CD14-positive monocyte (primary cell): ENCODE measurements around the gene SEC14L1. TPM values are rescaled to one million over a fixed set of nuclear protein-coding genes. Genes with fewer than 3 reads are reported as not detected.
A peak's percentile ranks its signal among the peaks of the same experiment; 100 is the strongest.
"Not testable (repeated sequence)": the region's sequence is repeated elsewhere in the genome, so short reads cannot be mapped to it uniquely, and the experiment has no call there.

ENCODE experiments used
- DNase-seq, 3 donors: peaks; one replicate each; pipeline ENCODE4 v3.0.0-alpha.2; 2011 to 2022
- H2AFZ ChIP-seq: 2 replicates; pipeline ENCODE4 v1.6.0; 2012; ENCODE audit warnings: mild to moderate bottlenecking, low read depth, low read length, inconsistent platforms; ENCODE audit not compliant: insufficient read depth, poor library complexity, severe bottlenecking
- H3K27ac ChIP-seq, 2 donors: 1 replicate in 1 of 2; 2 replicates in 1 of 2; pipeline ENCODE4 v1.5.1; 2012 to 2013; ENCODE audit warnings: low read length in 2 of 2, control low read depth in 1 of 2, inconsistent platforms in 1 of 2, low read depth in 1 of 2, mild to moderate bottlenecking in 1 of 2
- H3K27me3 ChIP-seq, 2 donors: one replicate each; pipeline versions ENCODE4 v1.6.0 to v1.6.1; 2011 to 2013; ENCODE audit warnings: low read length in 2 of 2; ENCODE audit not compliant: control insufficient read depth in 2 of 2, insufficient read depth in 2 of 2
- H3K36me3 ChIP-seq, 2 donors: replicated peaks in 1 of 2; 1 replicate in 1 of 2; 2 replicates in 1 of 2; pipeline versions ENCODE4 v1.5.1 to v1.6.1; 2012 to 2013; ENCODE audit warnings: low read length in 2 of 2, control low read depth in 1 of 2, inconsistent platforms in 1 of 2, mild to moderate bottlenecking in 1 of 2; ENCODE audit not compliant: insufficient read depth in 2 of 2, control insufficient read depth in 1 of 2
- H3K4me1 ChIP-seq, 2 donors: 1 replicate in 1 of 2; 2 replicates in 1 of 2; pipeline versions ENCODE4 v1.5.1 to v1.6.1; 2012 to 2013; ENCODE audit warnings: low read length in 2 of 2, control low read depth in 1 of 2, inconsistent platforms in 1 of 2, mild to moderate bottlenecking in 1 of 2, moderate library complexity in 1 of 2; ENCODE audit not compliant: insufficient read depth in 2 of 2, control insufficient read depth in 1 of 2
- H3K4me2 ChIP-seq: replicated peaks from 2 replicates; pipeline ENCODE3; 2012; ENCODE audit warnings: low read length, moderate library complexity, mild to moderate bottlenecking; ENCODE audit not compliant: poor library complexity, severe bottlenecking; ENCODE audit errors: extremely low read depth
- H3K4me3 ChIP-seq, 3 experiments: fragments of 200-600 bp in 1 of 3; sonication (generic) in 1 of 3; replicated peaks in 1 of 3; 1 replicate in 2 of 3; 2 replicates in 1 of 3; pipeline ENCODE4 v1.5.1; 2011 to 2013; ENCODE audit warnings: low read length in 3 of 3, mild to moderate bottlenecking in 3 of 3, control low read depth in 2 of 3, low read depth in 2 of 3, inconsistent platforms in 1 of 3, moderate library complexity in 1 of 3
- H3K79me2 ChIP-seq: 2 replicates; pipeline ENCODE4 v1.6.0; 2012; ENCODE audit warnings: mild to moderate bottlenecking, control low read depth, inconsistent platforms, low read length, moderate library complexity; ENCODE audit not compliant: insufficient read depth
- H3K9ac ChIP-seq: 2 replicates; pipeline ENCODE4 v1.6.0; 2017; ENCODE audit warnings: low read length, mild to moderate bottlenecking; ENCODE audit not compliant: insufficient read depth, poor library complexity, severe bottlenecking
- H3K9me3 ChIP-seq, 2 donors: replicated peaks in 1 of 2; 1 replicate in 1 of 2; 2 replicates in 1 of 2; pipeline versions ENCODE4 v1.5.1 to v1.6.1; 2012 to 2013; ENCODE audit warnings: low read length in 2 of 2, control low read depth in 1 of 2; ENCODE audit not compliant: control insufficient read depth in 1 of 2, insufficient read depth in 1 of 2
- H4K20me1 ChIP-seq: 2 replicates; pipeline ENCODE4 v1.6.0; 2012; ENCODE audit warnings: mild to moderate bottlenecking, low read length, control low read depth, moderate library complexity; ENCODE audit not compliant: insufficient read depth
- H3K27ac Mint-ChIP-seq, 7 donors: one replicate each; pipeline ENCODE4 v1.8.0; 2020; ENCODE audit warnings: mild to moderate bottlenecking in 7 of 7, mixed read lengths in 7 of 7, moderate library complexity in 6 of 7, inconsistent platforms in 2 of 7
- H3K27me3 Mint-ChIP-seq, 3 donors: one replicate each; pipeline ENCODE4 v1.8.0; 2021 to 2022; ENCODE audit warnings: low read depth in 3 of 3, mild to moderate bottlenecking in 3 of 3, mixed read lengths in 3 of 3, moderate library complexity in 3 of 3, inconsistent platforms in 1 of 3
- H3K36me3 Mint-ChIP-seq, 2 donors: one replicate each; pipeline ENCODE4 v1.8.0; 2020; ENCODE audit warnings: mixed read lengths in 2 of 2, inconsistent platforms in 1 of 2, mild to moderate bottlenecking in 1 of 2
- H3K4me1 Mint-ChIP-seq: one replicate; pipeline ENCODE4 v1.8.0; 2020; ENCODE audit warnings: mild to moderate bottlenecking, mixed read lengths
- H3K4me3 Mint-ChIP-seq, 2 donors: one replicate each; pipeline ENCODE4 v1.8.0; 2020; ENCODE audit warnings: mild to moderate bottlenecking in 2 of 2, mixed read lengths in 2 of 2, moderate library complexity in 1 of 2
- H3K9me3 Mint-ChIP-seq, 7 donors: one replicate each; pipeline ENCODE4 v1.8.0; 2020 to 2022; ENCODE audit warnings: mixed read lengths in 7 of 7, mild to moderate bottlenecking in 6 of 7, moderate library complexity in 6 of 7, inconsistent platforms in 2 of 7
- CTCF ChIP-seq: fragments of 200-600 bp; IDR thresholded peaks from one replicate; pipeline ENCODE4 v1.8.0; 2022; ENCODE audit warnings: antibody characterized with exemption, mild to moderate bottlenecking
- WGBS: methylation state at CpG from one replicate; pipeline ENCODE4 v1.1.5; 2013; ENCODE audit warnings: missing lambda C conversion rate; ENCODE audit not compliant: insufficient coverage; 5-methylcytosine and 5-hydroxymethylcytosine counted together
- intact Hi-C, 2 donors: fragments of 100-400 bp; cut with micrococcal nuclease; formaldehyde crosslinking; loops; one replicate each; pipeline versions ENCODE4 v1.15.0 to v1.15.1; 2023
- polyA plus RNA-seq, 3 donors: library from polyadenylated mRNA; depleted of rRNA in 1 of 3; unstranded in 2 of 3; stranded (reverse) in 1 of 3; fragments of 300-500 nt in 2 of 3; fragments of >200 nt in 1 of 3; fragmentation: Illumina TruSeq in 2 of 3; gene quantifications; 1 replicate in 2 of 3; 2 replicates in 1 of 3; pipeline ENCODE4 v1.2.3, GENCODE V29; 2012 to 2021

Gene SEC14L1
- polyA plus RNA-seq, 3 donors, result 34.1 to 76.4 (median 43.2) TPM

- intact Hi-C loops, result no loop called here
Measured at GRCh38 chr17:77253611-77254051, 112.9 kb downstream of the SEC14L1 start.

GRCh38 chr17:77254951-77255825, 114.4 kb downstream of the SEC14L1 start:
- 73% methylated on average over 20 of the region's 25 CpGs for WGBS
- Histone ChIP-seq H3K79me2 (no peaks in the 10 kb centered on the region), H3K27ac (no peak overlapping the region), H3K36me3 (no peaks in the 10 kb centered on the region), H3K9ac (no peak overlapping the region), H3K4me1 (no peaks in the 10 kb centered on the region), H3K9me3 (no peaks in the 10 kb centered on the region), H4K20me1 (no peaks in the 10 kb centered on the region), H3K4me2 (no peak overlapping the region), H3K27me3 (no peaks in the 10 kb centered on the region), H3K4me3 (no peak overlapping the region), H2AFZ (no peak overlapping the region)
- H3K27ac Mint-ChIP-seq, result peak overlapping the region in 1 of 7 donors; percentile 57
- H3K4me1 Mint-ChIP-seq, result peaks cover 3% of the 10 kb centered on the region
- H3K4me3 Mint-ChIP-seq, result no peak overlapping the region
- no peak for DNase-seq
- TF ChIP-seq CTCF, result no peak
- intact Hi-C loops, result no loop called here
- peaks cover 0 to 2% (median 0%) of the 10 kb centered on the region in 7 donors for H3K9me3 Mint-ChIP-seq
- H3K27me3 Mint-ChIP-seq, result peaks cover 6 to 11% (median 7%) of the 10 kb centered on the region in 3 donors
- no peaks in the 10 kb centered on the region for H3K36me3 Mint-ChIP-seq

More at GRCh38 chr17:77253611-77254051, 112.9 kb downstream of the SEC14L1 start:
- Histone ChIP-seq H3K9me3 (no peaks in the 10 kb centered on the region), H2AFZ (no peak overlapping the region), H3K4me3 (no peak overlapping the region), H3K36me3 (no peaks in the 10 kb centered on the region), H4K20me1 (no peaks in the 10 kb centered on the region), H3K4me1 (no peaks in the 10 kb centered on the region), H3K27ac (no peak overlapping the region), H3K27me3 (no peaks in the 10 kb centered on the region), H3K9ac (no peak overlapping the region), H3K79me2 (no peaks in the 10 kb centered on the region), H3K4me2 (no peak overlapping the region)
- Mint-ChIP-seq H3K9me3 (peaks cover 0 to 1% (median 0%) of the 10 kb centered on the region in 7 donors), H3K36me3 (no peaks in the 10 kb centered on the region), H3K4me1 (peaks cover 3% of the 10 kb centered on the region), H3K4me3 (no peak overlapping the region), H3K27ac (no peak overlapping the region), H3K27me3 (peaks cover 9 to 18% (median 13%) of the 10 kb centered on the region in 3 donors)
- DNase-seq, result no peak
- no peak for TF ChIP-seq CTCF
- WGBS, result 63% methylated on average over 7 of the region's 11 CpGs

DNA sequence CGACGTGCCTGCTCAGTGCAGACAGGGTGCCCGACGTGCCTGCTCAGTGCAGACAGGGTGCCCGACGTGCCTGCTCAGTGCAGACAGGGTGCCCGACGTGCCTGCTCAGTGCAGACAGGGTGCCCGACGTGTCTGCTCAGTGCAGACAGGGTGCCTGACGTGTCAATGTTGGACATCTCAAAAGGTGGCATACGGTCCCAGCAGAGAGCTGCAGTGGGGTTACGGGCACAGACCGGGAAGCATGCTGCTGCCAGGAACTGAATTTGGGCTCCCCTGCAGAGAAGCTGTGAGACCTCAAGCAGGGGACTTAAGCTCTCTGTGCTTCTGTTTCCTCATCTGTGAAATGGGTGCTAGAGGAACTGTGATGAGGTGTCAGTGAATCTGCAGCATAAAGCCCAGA, 115.2 kb downstream of the SEC14L1 start:
- H3K4me3 ChIP-seq, H3K27me3 ChIP-seq, H3K36me3 Mint-ChIP-seq, H3K9ac ChIP-seq, H3K36me3 ChIP-seq, H2AFZ ChIP-seq, H3K79me2 ChIP-seq, H3K4me1 Mint-ChIP-seq, intact Hi-C loops, H3K4me1 ChIP-seq, H3K4me3 Mint-ChIP-seq, H3K27ac ChIP-seq, H3K27ac Mint-ChIP-seq, H3K9me3 Mint-ChIP-seq, H4K20me1 ChIP-seq, H3K9me3 ChIP-seq, DNase-seq, H3K4me2 ChIP-seq: not testable (repeated sequence)
- H3K27me3 Mint-ChIP-seq, result peaks cover 6 to 11% (median 7%) of the 10 kb centered on the region in 3 donors
- 98% methylated on average over 8 of the region's 14 CpGs for WGBS
